Activated naive CD4-positive, alpha-beta T cell treated with anti-CD3 and anti-CD28 coated beads, Interleukin-2, amount 50 U/mL, for 24 hours (primary cell): Measurements from ENCODE around the gene MTG2.

Experiments used
- H3K27ac Mint-ChIP-seq: one replicate; pipeline ENCODE4 v1.8.0; 2021; ENCODE audit warnings: mild to moderate bottlenecking, mixed read lengths
- H3K27me3 Mint-ChIP-seq: one replicate; pipeline ENCODE4 v1.8.0; 2021; ENCODE audit warnings: mixed read lengths
- H3K36me3 Mint-ChIP-seq: one replicate; pipeline ENCODE4 v1.8.0; 2021; ENCODE audit warnings: mixed read lengths
- H3K4me1 Mint-ChIP-seq: one replicate; pipeline ENCODE4 v1.8.0; 2021; ENCODE audit warnings: mixed read lengths
- H3K4me3 Mint-ChIP-seq: one replicate; pipeline ENCODE4 v1.8.0; 2021; ENCODE audit warnings: mild to moderate bottlenecking, mixed read lengths
- H3K9me3 Mint-ChIP-seq: one replicate; pipeline ENCODE4 v1.8.0; 2021; ENCODE audit warnings: mixed read lengths

Gene MTG2

DNA sequence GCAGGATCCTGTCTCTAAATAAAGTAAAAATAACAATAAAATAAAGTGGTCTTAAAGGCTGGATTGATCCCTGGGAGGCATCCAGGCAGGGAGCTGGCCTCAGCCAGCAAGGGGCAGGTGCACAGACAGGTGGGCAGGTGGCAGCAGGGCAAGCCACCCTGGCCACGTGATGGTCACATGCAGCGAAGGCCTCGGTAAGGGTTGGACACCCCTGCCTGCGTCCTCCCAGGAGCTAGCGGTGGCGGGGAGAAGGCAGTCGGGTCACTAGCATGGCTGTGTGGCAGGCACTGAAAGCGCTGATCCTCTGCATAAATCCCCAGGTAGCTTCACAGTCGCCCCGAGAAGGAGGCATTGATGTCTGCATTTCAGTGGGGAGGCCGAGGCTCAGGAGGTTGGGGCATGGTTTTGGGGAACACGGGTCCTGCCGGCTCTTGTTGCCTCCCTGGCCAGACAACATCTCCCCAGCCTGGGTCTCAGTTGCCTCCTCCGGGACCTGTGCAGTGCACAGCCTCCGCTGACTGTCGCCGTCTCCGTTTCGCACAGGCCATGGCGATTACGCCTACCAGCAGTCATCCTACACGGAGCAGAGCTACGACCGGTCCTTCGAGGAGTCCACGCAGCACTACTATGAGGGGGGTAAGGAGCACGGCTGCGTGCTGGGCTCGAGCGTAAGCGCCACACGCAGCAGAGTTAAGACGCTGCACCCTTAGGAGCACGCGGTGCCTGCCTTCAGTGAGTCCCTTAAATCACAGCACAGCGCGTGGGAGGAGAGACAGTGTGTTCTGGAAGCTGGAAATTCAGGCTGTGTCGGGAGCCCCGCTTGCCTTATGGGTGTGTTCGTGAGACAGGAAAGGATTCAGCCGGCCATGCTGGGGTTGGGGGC lies 17.7 kb upstream of the MTG2 start:
- peaks cover 4% of the 10 kb centered on the region for H3K36me3 Mint-ChIP-seq
- no peaks in the 10 kb centered on the region for H3K9me3 Mint-ChIP-seq
- no peaks in the 10 kb centered on the region for H3K27me3 Mint-ChIP-seq

DNA sequence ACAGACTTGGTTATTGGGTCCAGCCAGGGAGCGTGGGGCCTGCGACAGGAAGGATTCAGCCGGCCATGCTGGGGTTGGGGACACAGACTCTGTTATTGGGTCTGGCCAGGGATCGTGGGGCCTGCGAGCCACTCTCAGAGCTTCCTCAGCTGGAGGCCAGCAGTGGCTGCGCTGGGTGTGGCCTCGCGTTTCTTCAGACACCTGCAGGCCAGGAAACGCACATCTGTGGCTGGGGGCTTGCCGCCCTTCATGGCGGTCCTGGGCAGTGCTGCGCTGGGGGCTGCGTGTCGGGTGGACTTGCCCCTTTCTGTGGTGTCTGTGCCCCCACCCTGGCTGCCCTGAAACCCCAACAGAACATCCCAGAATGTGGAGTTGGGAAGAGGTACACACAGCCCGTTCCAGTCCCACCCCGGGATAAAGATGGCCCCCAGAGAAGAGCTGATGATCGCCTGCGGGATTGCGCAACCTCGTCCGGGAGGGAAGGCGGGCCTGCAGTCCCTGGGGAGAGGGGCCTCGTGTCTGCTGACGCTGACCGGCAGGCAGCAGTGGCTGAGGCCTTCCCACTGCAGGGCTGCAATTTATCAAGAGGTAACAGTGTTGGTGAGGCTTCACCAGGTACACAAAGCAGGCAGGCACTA lies 16.9 kb upstream of the MTG2 start:
- no peak overlapping the region for H3K27ac Mint-ChIP-seq
- H3K36me3 Mint-ChIP-seq: peaks cover 4% of the 10 kb centered on the region
- no peaks in the 10 kb centered on the region for H3K9me3 Mint-ChIP-seq
- no peaks in the 10 kb centered on the region for H3K4me1 Mint-ChIP-seq
- H3K27me3 Mint-ChIP-seq: no peaks in the 10 kb centered on the region
- H3K4me3 Mint-ChIP-seq: no peak overlapping the region

More for the DNA sequence above, 17.7 kb upstream of the MTG2 start:
- Mint-ChIP-seq H3K4me1 (no peaks in the 10 kb centered on the region), H3K27ac (no peak overlapping the region), H3K4me3 (no peak overlapping the region)

DNA sequence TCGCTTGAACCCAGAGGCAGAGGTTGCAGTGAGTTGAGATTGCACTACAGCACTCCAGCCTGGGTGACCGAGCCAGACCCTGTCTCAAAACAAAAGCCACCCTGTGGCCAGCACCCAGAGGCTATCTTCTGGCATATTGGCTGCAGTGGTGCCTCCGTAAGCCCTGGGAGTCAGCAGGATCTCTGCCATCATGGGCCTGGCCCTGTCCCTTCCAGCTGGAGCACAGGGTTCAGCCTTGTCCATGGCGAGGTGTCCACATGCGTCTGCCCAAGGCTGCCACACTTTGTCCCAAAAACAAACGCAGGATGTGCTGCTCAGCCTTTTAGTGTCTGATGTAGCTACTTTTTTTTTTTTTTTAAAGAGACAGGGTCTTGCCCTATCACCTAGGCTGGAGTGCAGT lies 15.4 kb upstream of the MTG2 start:
- Mint-ChIP-seq H3K27ac (no peak overlapping the region), H3K4me3 (no peak overlapping the region), H3K27me3 (no peaks in the 10 kb centered on the region), H3K4me1 (no peaks in the 10 kb centered on the region), H3K9me3 (no peaks in the 10 kb centered on the region), H3K36me3 (peaks cover 6% of the 10 kb centered on the region)

DNA sequence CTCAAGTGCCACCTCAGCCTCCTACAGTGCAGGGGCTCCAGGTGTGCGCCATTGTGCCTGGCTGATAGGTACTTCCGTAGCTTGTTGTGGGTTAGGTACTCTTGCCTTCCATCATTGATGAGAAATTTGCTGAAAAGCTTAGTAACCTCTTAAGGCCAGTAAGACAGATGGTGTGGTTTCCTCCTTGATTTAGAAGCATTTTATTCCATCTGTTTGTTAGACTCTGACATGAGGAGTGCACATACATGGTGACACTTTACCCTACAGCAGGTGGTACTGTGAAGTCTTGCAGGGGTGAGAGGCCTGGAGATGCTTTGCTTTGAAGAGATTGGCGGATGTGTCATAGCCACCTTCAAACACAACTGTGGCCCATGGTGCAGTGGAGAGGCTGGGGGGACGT lies 14.8 kb upstream of the MTG2 start:
- Mint-ChIP-seq H3K27ac (no peak overlapping the region), H3K27me3 (no peaks in the 10 kb centered on the region), H3K9me3 (no peaks in the 10 kb centered on the region), H3K4me3 (no peak overlapping the region), H3K4me1 (no peaks in the 10 kb centered on the region), H3K36me3 (peaks cover 6% of the 10 kb centered on the region)

DNA sequence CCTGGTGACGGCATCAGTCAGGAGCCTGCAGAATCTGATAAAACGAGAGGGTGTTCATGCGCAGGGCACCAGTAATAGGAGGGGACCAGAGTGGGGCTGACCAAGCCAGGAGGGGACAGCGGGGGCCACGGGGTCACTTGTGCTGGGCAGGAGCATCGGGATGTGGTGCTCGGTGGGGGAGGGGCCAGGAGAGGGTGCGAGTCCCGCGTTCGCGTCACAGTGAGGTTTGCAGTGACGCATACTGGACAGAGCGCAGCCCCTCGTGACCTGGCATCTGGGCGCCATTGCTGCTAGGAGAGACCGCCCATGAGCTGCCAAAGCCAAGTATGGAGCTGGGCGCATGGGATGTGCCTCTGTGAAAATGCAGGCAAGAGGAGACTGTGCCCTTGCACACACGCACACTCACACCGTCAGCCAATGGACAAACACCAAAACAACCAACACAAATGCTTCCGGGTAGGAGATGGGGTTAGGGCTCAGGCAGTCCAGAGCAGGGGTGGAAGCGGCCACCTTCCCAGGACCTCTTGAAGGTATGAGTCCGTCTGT lies 13.9 kb upstream of the MTG2 start:
- H3K4me1 Mint-ChIP-seq: no peaks in the 10 kb centered on the region
- H3K9me3 Mint-ChIP-seq: no peaks in the 10 kb centered on the region
- no peak overlapping the region for H3K4me3 Mint-ChIP-seq
- no peaks in the 10 kb centered on the region for H3K27me3 Mint-ChIP-seq
- H3K27ac Mint-ChIP-seq: no peak overlapping the region
- H3K36me3 Mint-ChIP-seq: peaks cover 6% of the 10 kb centered on the region

DNA sequence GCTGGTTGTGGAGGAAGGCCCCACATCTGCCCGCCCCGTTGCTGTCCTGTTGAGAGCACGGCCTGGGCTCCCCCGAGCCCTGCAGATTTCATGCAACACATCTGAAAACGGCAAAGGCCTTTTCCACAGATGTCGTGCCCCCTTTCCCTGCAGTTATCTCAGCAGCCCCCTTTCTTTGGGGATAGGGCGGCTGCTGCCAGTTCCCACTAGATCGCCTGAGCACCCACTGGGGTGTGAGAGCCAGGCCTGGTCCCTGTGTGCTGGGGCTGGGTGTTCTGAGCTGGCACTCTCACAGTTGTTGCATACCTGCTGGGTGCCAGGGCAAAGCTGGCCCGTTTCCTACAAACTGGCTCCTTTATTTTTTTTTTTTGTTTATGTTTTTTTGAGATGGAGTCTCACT lies 12.3 kb upstream of the MTG2 start:
- no peak overlapping the region for H3K27ac Mint-ChIP-seq
- no peaks in the 10 kb centered on the region for H3K4me1 Mint-ChIP-seq
- no peaks in the 10 kb centered on the region for H3K27me3 Mint-ChIP-seq
- H3K4me3 Mint-ChIP-seq: no peak overlapping the region
- H3K9me3 Mint-ChIP-seq: no peaks in the 10 kb centered on the region
- H3K36me3 Mint-ChIP-seq: peaks cover 10% of the 10 kb centered on the region

DNA sequence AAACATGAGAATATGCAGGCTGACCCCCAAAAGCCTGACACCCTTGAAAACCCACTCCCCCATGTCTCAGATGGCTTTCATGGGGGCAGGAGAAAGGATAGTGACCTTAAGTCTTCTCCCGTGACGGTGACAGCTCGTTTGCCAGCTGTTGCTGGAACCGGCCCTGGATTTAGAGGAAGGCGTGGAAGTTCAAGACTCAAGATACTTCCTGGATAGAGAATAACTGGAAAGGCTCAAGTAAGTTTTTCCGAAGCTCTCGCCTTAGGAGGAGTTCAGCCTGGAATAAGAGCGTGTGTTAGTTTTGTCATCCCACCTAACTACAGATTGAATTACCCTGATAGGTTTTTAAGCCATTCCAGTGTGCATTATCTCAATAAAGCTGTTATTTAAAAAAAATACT lies 11.6 kb upstream of the MTG2 start:
- no peaks in the 10 kb centered on the region for H3K27me3 Mint-ChIP-seq
- peaks cover 10% of the 10 kb centered on the region for H3K36me3 Mint-ChIP-seq
- no peak overlapping the region for H3K27ac Mint-ChIP-seq

DNA sequence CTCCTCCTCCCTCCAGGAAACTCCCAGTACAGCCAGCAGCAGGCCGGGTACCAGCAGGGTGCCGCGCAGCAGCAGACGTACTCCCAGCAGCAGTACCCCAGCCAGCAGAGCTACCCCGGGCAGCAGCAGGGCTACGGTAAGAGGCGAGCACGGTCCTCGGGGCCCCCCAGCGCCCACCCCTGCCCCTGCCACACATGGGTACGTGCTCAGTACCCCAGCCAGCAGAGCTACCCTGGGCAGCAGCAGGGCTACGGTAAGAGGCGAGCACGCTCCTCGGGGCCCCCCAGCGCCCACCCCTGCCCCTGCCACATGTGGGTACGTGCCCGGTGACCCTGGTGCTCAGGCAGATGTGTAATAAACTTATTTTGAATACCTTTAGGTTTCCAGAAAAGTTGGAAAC lies 10.2 kb upstream of the MTG2 start:
- peaks cover 10% of the 10 kb centered on the region for H3K36me3 Mint-ChIP-seq
- no peaks in the 10 kb centered on the region for H3K27me3 Mint-ChIP-seq
- H3K27ac Mint-ChIP-seq: no peak overlapping the region
- no peaks in the 10 kb centered on the region for H3K9me3 Mint-ChIP-seq
- H3K4me3 Mint-ChIP-seq: no peak overlapping the region
- no peaks in the 10 kb centered on the region for H3K4me1 Mint-ChIP-seq

More for the DNA sequence above, 11.6 kb upstream of the MTG2 start:
- Mint-ChIP-seq H3K9me3 (no peaks in the 10 kb centered on the region), H3K4me1 (no peaks in the 10 kb centered on the region), H3K4me3 (no peak overlapping the region)

DNA sequence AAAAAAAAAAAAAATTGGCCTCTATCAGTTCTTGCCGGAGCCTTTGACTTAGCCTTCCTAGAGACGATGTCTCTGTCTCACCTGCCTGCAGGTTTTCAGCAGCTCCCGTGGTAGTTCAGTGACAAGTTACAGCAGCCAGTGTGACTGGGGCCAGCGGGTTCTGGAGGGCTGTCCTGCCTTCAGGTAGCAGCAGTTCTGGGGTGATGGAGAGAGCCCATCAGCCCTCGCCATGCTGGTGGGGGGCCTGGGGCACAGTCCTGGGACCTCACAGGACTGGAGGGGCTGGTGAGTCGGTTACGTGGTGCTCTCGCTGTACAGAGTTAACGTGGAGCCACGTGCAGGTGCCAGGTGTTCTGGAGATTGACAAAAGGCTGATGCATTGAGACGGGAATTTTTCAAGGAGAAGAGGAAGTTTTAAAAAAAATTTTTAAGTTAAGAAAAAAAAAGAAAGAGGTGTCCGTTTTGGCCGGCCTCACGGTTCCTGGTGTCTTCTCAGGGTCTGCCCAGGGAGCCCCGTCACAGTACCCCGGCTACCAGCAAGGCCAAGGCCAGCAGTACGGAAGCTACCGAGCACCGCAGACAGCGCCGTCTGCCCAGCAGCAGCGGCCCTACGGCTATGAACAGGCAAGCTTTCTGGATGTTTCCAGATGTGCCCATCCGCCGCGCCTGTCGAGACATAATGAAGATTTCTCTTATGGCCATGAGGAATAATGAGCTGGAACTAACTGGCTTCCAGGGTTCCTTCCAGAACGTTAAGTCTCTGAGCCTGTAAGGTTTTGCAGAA lies 8.6 kb upstream of the MTG2 start:
- H3K4me3 Mint-ChIP-seq: no peak overlapping the region
- peaks cover 8% of the 10 kb centered on the region for H3K36me3 Mint-ChIP-seq
- H3K4me1 Mint-ChIP-seq: no peaks in the 10 kb centered on the region
- H3K9me3 Mint-ChIP-seq: no peaks in the 10 kb centered on the region
- no peak overlapping the region for H3K27ac Mint-ChIP-seq
- H3K27me3 Mint-ChIP-seq: no peaks in the 10 kb centered on the region

DNA sequence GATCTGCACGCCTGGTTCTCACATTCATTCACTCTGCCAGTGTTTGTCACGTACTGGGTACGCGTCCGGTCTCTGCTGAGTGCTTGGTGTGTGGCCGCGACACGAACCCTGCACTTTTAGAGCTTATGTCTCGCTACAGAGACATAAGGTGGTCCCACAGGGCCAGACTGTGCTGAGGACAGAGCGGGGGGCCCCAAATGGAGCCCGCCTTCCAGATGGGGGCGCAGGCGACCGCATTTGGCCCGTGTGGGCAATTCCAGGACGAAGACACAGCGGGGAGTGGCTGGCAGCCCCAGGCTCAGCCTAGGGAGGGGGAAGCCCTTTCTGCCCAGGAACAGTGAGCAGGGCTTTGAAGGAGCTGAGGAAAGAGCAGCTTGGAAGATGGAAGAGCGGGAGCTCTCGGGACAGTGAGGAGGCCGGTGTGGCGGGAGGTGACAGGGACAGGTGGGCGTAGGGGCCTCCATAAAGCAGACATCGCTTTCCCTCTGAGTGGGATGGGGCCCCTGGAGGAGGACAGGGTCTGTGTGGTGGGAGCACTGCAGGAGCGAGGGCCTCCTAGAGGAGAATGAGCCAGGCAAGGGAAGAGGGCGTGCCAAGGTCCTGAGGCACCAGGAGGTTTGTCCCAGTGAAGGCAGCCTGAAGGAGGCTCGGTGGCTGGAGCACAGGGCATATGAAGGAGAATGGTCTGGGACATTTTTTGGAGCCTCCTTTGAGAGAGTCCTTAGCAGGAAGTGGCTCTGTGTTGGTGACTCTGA lies 7.8 kb upstream of the MTG2 start:
- Mint-ChIP-seq H3K4me3 (no peak overlapping the region), H3K4me1 (no peaks in the 10 kb centered on the region), H3K36me3 (peaks cover 6% of the 10 kb centered on the region), H3K9me3 (no peaks in the 10 kb centered on the region), H3K27ac (no peak overlapping the region), H3K27me3 (no peaks in the 10 kb centered on the region)

DNA sequence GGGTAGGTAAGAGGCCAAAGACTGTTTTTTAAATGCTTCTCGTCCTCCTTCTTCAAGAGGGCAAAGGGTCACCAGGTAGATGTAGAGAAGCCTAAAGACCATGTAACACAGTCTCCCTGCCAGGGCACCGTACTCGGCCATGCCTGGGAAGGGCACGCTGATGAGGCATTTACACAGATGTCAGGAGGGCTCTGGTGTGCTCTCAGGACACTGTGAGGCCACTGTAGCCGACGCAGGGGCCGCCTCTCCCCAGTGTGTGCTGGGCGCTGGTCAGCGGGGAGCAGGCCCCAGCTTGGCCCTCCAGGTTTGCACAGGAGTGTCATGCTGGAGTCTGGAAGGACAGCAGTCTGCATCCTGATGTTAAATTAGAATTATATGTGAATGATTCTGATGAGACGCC lies 7.1 kb upstream of the MTG2 start:
- H3K27me3 Mint-ChIP-seq: no peaks in the 10 kb centered on the region

DNA sequence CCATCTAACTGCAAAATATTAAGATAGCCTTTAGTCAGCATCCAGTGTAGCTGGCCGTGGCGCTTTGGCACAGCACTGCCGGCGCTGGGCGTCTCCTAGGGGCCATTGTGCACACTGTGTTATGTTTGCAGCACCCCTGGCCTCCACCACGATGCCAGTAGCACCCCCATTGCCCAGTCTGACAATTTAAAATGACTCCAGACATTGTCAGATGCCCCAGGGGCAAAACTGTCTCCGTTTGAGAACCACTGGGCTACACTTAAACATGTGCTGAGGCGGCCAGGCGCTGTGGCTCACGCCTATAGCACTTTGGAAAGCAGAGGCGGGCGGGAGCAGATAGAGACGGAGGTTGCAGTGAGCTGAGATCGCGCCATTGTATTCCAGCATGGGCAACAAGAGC lies 6.0 kb upstream of the MTG2 start:
- Mint-ChIP-seq H3K27ac (no peak overlapping the region), H3K36me3 (peaks cover 6% of the 10 kb centered on the region), H3K4me1 (peaks cover 3% of the 10 kb centered on the region), H3K4me3 (no peak overlapping the region), H3K9me3 (no peaks in the 10 kb centered on the region), H3K27me3 (no peaks in the 10 kb centered on the region)

More for the DNA sequence above, 7.1 kb upstream of the MTG2 start:
- H3K4me3 Mint-ChIP-seq: no peak overlapping the region
- H3K4me1 Mint-ChIP-seq: no peaks in the 10 kb centered on the region
- no peak overlapping the region for H3K27ac Mint-ChIP-seq
- H3K36me3 Mint-ChIP-seq: peaks cover 6% of the 10 kb centered on the region
- H3K9me3 Mint-ChIP-seq: no peaks in the 10 kb centered on the region

DNA sequence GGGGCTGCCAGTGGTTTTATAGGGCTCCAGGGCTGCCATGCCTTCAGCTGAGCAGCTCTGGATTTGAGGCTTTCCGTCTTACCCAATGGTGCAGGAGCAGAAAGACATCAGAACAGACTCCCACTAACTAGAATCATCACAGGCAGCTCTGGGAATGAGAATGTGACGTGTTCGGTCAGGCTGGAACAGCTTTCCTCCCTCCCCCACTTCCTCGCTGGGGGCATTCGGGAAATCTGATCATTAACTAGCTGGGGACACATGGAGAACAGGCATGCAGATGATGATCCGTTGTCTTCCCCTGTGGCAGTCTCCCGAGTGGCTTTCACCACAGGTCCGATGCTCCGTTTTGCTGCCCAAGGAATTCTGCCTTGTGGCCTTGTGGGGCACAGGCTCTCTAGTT lies 5.5 kb upstream of the MTG2 start:
- Mint-ChIP-seq H3K4me3 (no peak overlapping the region), H3K27ac (no peak overlapping the region), H3K27me3 (no peaks in the 10 kb centered on the region), H3K36me3 (peaks cover 5% of the 10 kb centered on the region), H3K9me3 (no peaks in the 10 kb centered on the region), H3K4me1 (peaks cover 8% of the 10 kb centered on the region)

DNA sequence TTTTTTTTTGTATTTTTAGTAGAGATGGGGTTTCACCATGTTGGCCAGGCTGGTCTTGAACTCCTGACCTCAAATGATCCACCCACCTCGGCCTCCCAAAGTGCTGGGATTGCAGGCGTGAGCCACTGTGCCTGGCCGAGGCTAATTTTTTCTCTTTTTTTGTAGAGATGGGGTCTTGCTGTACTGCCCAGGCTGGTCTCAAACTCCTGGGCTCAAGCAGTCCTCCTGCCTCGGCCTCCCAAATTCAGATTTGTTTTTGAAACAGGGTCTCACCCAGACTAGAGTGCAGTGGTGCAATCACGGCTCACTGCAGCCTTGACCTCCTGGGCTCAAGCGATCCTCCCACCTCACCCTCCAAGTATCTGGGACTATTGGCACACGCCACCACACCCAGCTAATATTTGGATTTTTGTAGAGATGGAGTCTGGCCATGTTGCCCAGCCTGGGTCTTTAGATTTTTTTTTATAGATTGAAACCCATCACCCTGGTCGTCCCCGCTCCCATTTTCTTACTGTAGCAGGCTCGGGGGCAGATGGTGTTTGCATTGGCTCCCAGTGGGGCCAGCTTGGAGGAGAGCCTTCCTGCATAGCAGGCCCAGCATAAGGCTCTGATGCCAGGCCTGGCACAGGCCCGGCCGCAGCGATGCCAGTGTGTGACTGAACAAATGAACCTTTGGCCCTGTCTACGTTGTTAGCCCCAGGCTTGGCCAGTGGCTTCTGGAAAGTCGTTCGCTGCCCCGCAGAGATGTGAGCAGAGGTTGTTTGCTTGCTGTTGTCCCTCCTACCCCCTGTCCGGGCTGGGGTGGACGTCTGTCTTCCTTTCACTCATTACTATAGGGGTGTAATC lies 4.3 kb upstream of the MTG2 start:
- peaks cover 4% of the 10 kb centered on the region for H3K36me3 Mint-ChIP-seq
- no peaks in the 10 kb centered on the region for H3K9me3 Mint-ChIP-seq
- no peaks in the 10 kb centered on the region for H3K27me3 Mint-ChIP-seq
- no peak overlapping the region for H3K27ac Mint-ChIP-seq
- no peak overlapping the region for H3K4me3 Mint-ChIP-seq
- peaks cover 10% of the 10 kb centered on the region for H3K4me1 Mint-ChIP-seq
